HepG2 (cell line): ENCODE measurements around the gene CORO1A. TPM values are rescaled to one million over a fixed set of nuclear protein-coding genes. Genes with fewer than 3 reads are reported as not detected.
A peak's percentile ranks its signal among the peaks of the same experiment; 100 is the strongest.

Source experiments
- E2F1 ChIP-seq: sonication (generic); formaldehyde crosslinking; IDR thresholded peaks from 2 replicates; pipeline ENCODE4 v1.5.0; 2020; ENCODE audit warnings: missing genetic modification reagents
- FOSL1 ChIP-seq: sonication (generic); formaldehyde crosslinking; IDR thresholded peaks from 2 replicates; pipeline ENCODE4 v1.9.0; 2021; ENCODE audit warnings: missing genetic modification reagents, borderline replicate concordance
- HMG20B ChIP-seq: conservative IDR thresholded peaks from 2 replicates; pipeline ENCODE4 v1.6.1; 2016; ENCODE audit warnings: missing genetic modification reagents, missing compliant biosample characterization
- MED8 ChIP-seq: sonication (generic); formaldehyde crosslinking; IDR thresholded peaks from 2 replicates; pipeline ENCODE4 v1.8.1; 2023; ENCODE audit warnings: mild to moderate bottlenecking, missing genetic modification reagents; ENCODE audit not compliant: insufficient replicate concordance
- REL ChIP-seq: sonication (generic); formaldehyde crosslinking; conservative IDR thresholded peaks from 2 replicates; pipeline ENCODE4 v1.8.0; 2022; ENCODE audit warnings: mild to moderate bottlenecking, missing genetic modification reagents, moderate library complexity
- STAT5B ChIP-seq: sonication (generic); formaldehyde crosslinking; IDR thresholded peaks from 2 replicates; pipeline ENCODE4 v1.4.0; 2020; ENCODE audit warnings: missing genetic modification reagents
- THYN1 ChIP-seq: sonication (generic); formaldehyde crosslinking; IDR thresholded peaks from 2 replicates; pipeline ENCODE4 v1.8.1; 2023; ENCODE audit warnings: low read depth, mild to moderate bottlenecking, moderate library complexity, missing genetic modification reagents, borderline replicate concordance
- ZBTB21 ChIP-seq: sonication (generic); formaldehyde crosslinking; IDR thresholded peaks from 2 replicates; pipeline ENCODE4 v1.4.0; 2020; ENCODE audit warnings: missing genetic modification reagents
- ZNF530 ChIP-seq: sonication (generic); formaldehyde crosslinking; IDR thresholded peaks from 2 replicates; pipeline ENCODE4 v1.5.0; 2020; ENCODE audit warnings: low read depth, mild to moderate bottlenecking, missing genetic modification reagents
- ZNF644 ChIP-seq: IDR thresholded peaks from 2 replicates; pipeline ENCODE4 v1.6.1; 2016; ENCODE audit warnings: low read depth
- polyA plus RNA-seq, 8 experiments: library from polyadenylated mRNA; depleted of rRNA in 3 of 8; stranded (reverse) in 7 of 8; unstranded in 1 of 8; fragments of >200 nt; fragmentation: Illumina TruSeq in 4 of 8; extraction: Trizol in 4 of 8; gene quantifications; 2 replicates each; pipeline versions ENCODE4 v1.2.1 to v1.2.3, GENCODE V29; 2011 to 2016; ENCODE audit warnings: low read depth in 4 of 8, missing spikeins in 1 of 8, mixed read lengths in 1 of 8; ENCODE audit not compliant: insufficient read depth in 1 of 8
- total RNA-seq, 5 experiments: library from RNA; depleted of rRNA; stranded (reverse); fragments of >200 nt; fragmentation: Illumina TruSeq; extraction: Trizol; gene quantifications; 2 replicates each; pipeline ENCODE4 v1.2.3, GENCODE V29; 2016; ENCODE audit warnings: low read depth in 1 of 5
- TF ChIP-seq, protein P1 (sequence below), 2 experiments: sonication (generic) in 1 of 2; formaldehyde crosslinking in 1 of 2; IDR thresholded peaks; 2 replicates each; pipeline versions ENCODE4 v1.5.1 to v1.6.1; 2011 to 2020; ENCODE audit warnings: borderline replicate concordance in 1 of 2, low read depth in 1 of 2, low read length in 1 of 2, mild to moderate bottlenecking in 1 of 2, missing genetic modification reagents in 1 of 2, moderate library complexity in 1 of 2
- TF ChIP-seq, protein P2 (sequence below): sonication (generic); formaldehyde crosslinking; IDR thresholded peaks from 2 replicates; pipeline ENCODE4 v1.5.0; 2020; ENCODE audit warnings: missing genetic modification reagents, mild to moderate bottlenecking, borderline replicate concordance
- TF ChIP-seq, protein P3 (sequence below): IDR thresholded peaks from 2 replicates; pipeline ENCODE4 v1.6.1; 2016
- TF ChIP-seq, protein P4 (sequence below): sonication (generic); formaldehyde crosslinking; IDR thresholded peaks from 2 replicates; pipeline ENCODE4 v1.8.0; 2022; ENCODE audit warnings: missing genetic modification reagents, mild to moderate bottlenecking, inconsistent platforms, borderline replicate concordance

Gene CORO1A
- total and polyA plus RNA-seq, 2 of the 13 experiments (the other 11 are each of a cell fraction or from before 2014, with no cell fraction given), result 6.5 to 12.9 TPM

GRCh38 chr16:30183233-30184095 lies at the start of gene CORO1A (continued):
- TF ChIP-seq HMG20B (CRISPR knock-in tag), result no peak
- TF ChIP-seq, protein P1, sequence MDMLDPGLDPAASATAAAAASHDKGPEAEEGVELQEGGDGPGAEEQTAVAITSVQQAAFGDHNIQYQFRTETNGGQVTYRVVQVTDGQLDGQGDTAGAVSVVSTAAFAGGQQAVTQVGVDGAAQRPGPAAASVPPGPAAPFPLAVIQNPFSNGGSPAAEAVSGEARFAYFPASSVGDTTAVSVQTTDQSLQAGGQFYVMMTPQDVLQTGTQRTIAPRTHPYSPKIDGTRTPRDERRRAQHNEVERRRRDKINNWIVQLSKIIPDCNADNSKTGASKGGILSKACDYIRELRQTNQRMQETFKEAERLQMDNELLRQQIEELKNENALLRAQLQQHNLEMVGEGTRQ (IDR thresholded peaks at IDR 0.05; ENCODE audit: low read depth, low read length), result no peak
- TF ChIP-seq, protein P1 (CRISPR knock-in tag; IDR thresholded peaks at IDR 0.05; ENCODE audit: borderline replicate concordance), result no peak
- TF ChIP-seq FOSL1 (CRISPR knock-in tag), result no peak
- no peak for TF ChIP-seq REL
- no peak for TF ChIP-seq E2F1
- TF ChIP-seq ZNF530 (CRISPR knock-in tag), result peak; percentile 51; the same call in 1 of the 2 replicates
- TF ChIP-seq, protein P2, sequence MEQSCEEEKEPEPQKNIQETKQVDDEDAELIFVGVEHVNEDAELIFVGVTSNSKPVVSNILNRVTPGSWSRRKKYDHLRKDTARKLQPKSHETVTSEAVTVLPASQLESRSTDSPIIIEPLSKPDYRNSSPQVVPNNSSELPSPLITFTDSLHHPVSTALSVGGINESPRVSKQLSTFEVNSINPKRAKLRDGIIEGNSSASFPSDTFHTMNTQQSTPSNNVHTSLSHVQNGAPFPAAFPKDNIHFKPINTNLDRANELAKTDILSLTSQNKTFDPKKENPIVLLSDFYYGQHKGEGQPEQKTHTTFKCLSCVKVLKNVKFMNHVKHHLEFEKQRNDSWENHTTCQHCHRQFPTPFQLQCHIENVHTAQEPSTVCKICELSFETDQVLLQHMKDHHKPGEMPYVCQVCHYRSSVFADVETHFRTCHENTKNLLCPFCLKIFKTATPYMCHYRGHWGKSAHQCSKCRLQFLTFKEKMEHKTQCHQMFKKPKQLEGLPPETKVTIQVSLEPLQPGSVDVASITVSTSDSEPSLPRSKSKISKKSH (CRISPR knock-in tag), result no peak; the same call in 1 of the 2 replicates
- 0 out of 2 replicates have a peak, but pooled peaks have one; percentile 23 for TF ChIP-seq STAT5B (CRISPR knock-in tag)
- TF ChIP-seq, protein P3, sequence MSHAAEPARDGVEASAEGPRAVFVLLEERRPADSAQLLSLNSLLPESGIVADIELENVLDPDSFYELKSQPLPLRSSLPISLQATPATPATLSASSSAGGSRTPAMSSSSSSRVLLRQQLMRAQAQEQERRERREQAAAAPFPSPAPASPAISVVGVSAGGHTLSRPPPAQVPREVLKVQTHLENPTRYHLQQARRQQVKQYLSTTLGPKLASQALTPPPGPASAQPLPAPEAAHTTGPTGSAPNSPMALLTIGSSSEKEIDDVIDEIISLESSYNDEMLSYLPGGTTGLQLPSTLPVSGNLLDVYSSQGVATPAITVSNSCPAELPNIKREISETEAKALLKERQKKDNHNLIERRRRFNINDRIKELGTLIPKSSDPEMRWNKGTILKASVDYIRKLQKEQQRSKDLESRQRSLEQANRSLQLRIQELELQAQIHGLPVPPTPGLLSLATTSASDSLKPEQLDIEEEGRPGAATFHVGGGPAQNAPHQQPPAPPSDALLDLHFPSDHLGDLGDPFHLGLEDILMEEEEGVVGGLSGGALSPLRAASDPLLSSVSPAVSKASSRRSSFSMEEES (CRISPR knock-in tag), result no peak
- no peak for TF ChIP-seq ZNF644 (CRISPR knock-in tag)
- TF ChIP-seq ZBTB21, result no peak
- no peak for TF ChIP-seq THYN1 (CRISPR knock-in tag)
- TF ChIP-seq MED8 (CRISPR knock-in tag), result no peak
- TF ChIP-seq, protein P4, sequence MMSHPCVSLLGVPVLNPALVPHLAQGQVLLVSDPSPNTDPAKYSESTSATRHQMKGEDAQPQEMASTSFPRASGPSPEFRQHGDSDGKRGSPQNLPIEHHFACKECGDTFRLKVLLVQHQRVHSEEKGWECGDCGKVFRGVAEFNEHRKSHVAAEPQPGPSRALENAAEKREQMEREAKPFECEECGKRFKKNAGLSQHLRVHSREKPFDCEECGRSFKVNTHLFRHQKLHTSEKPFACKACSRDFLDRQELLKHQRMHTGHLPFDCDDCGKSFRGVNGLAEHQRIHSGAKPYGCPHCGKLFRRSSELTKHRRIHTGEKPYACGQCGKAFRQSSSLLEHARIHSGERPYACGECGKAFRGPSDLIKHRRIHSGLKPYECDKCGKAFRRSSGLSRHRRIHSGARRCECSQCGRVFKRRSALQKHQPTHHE, result no peak
